Lower leg skin (tissue), 3 donors: Measurements from ENCODE around the gene EIF4G2.

Experiments used
- CTCF ChIP-seq, 3 donors: fragments of 450-650 bp; IDR thresholded peaks; one replicate each; pipeline ENCODE4 v1.5.1; 2016; ENCODE audit warnings: antibody characterized with exemption in 3 of 3, mild to moderate bottlenecking in 3 of 3, moderate library complexity in 2 of 3
- POLR2A ChIP-seq, 2 donors: fragments of 450-650 bp; IDR thresholded peaks; one replicate each; pipeline ENCODE4 v1.6.1; 2016 to 2017; ENCODE audit warnings: antibody characterized with exemption in 2 of 2, mild to moderate bottlenecking in 1 of 2, moderate library complexity in 1 of 2

GRCh38 chr11:10777806-10778205 lies 30.9 kb downstream of the EIF4G2 start:
- TF ChIP-seq CTCF (IDR thresholded peaks at IDR 0.05) = no peak
- TF ChIP-seq POLR2A (IDR thresholded peaks at IDR 0.05) = no peak
